Activated T-cell treated with anti-CD3 and anti-CD28 coated beads for 24 hours (primary cell): ENCODE measurements around the gene PALLD.

Experiments
- DNase-seq: peaks from one replicate; pipeline ENCODE4 v3.0.0-alpha.2; 2020; ENCODE audit warnings: low read depth

PALLD gene

GRCh38 chr4:168593399-168593798 is 96.5 kb downstream of the PALLD start:
- DNase-seq: no peak

GRCh38 chr4:168594121-168594520 is 97.3 kb downstream of the PALLD start:
- DNase-seq: no peak

GRCh38 chr4:168598191-168598590 is 101.3 kb downstream of the PALLD start:
- no peak for DNase-seq

GRCh38 chr4:168600796-168601583 is 104.1 kb downstream of the PALLD start:
- no peak for DNase-seq

- no peak for DNase-seq
Observed at GRCh38 chr4:168601899-168602298, 105.0 kb downstream of the PALLD start.

GRCh38 chr4:168604496-168605373 is 107.9 kb downstream of the PALLD start:
- DNase-seq: no peak

GRCh38 chr4:168605411-168605810 is 108.6 kb downstream of the PALLD start:
- no peak for DNase-seq

- no peak for DNase-seq
Observed at GRCh38 chr4:168607215-168607614, 110.4 kb downstream of the PALLD start.

- DNase-seq: no peak
Observed at GRCh38 chr4:168608771-168609170, 111.9 kb downstream of the PALLD start.

GRCh38 chr4:168609369-168609768 is 112.5 kb downstream of the PALLD start:
- DNase-seq: no peak

- no peak for DNase-seq
Observed at GRCh38 chr4:168610911-168611530, 114.2 kb downstream of the PALLD start.

- DNase-seq: no peak
Observed at GRCh38 chr4:168612450-168613135, 115.7 kb downstream of the PALLD start.

GRCh38 chr4:168613869-168614268 is 117.0 kb downstream of the PALLD start:
- DNase-seq: no peak

- DNase-seq: no peak
Observed at GRCh38 chr4:168614281-168615057, 117.6 kb downstream of the PALLD start.

GRCh38 chr4:168615294-168616065 is 118.6 kb downstream of the PALLD start:
- DNase-seq: no peak

GRCh38 chr4:168618577-168619265 is 121.9 kb downstream of the PALLD start:
- DNase-seq: no peak

- no peak for DNase-seq
Observed at GRCh38 chr4:168619266-168619631, 122.4 kb downstream of the PALLD start.

- DNase-seq: no peak
Observed at GRCh38 chr4:168621806-168622589, 125.1 kb downstream of the PALLD start.

- no peak for DNase-seq
Observed at GRCh38 chr4:168622600-168622999, 125.7 kb downstream of the PALLD start.
